SIG-M5 treated with dmso at 0.1 percent for 504 hours (cell line): ENCODE results near the gene UBE2G2.
A peak's percentile ranks its signal among the peaks of the same experiment; 100 is the strongest.

ENCODE experiments used
- DNase-seq: peaks from one replicate; lab custom pipeline; 2025; ENCODE audit not compliant: unreplicated experiment; lab: John Stamatoyannopoulos, UW

The UBE2G2 gene

GRCh38 chr21:44752671-44753235, 48.9 kb downstream of the UBE2G2 start:
- DNase-seq = peak; percentile 13

GRCh38 chr21:44751799-44752636, 49.6 kb downstream of the UBE2G2 start:
- no peak for DNase-seq

GRCh38 chr21:44751186-44751798, 50.3 kb downstream of the UBE2G2 start:
- no peak for DNase-seq

- no peak for DNase-seq
Observed at GRCh38 chr21:44750675-44751025, 51.0 kb downstream of the UBE2G2 start.

GRCh38 chr21:44749759-44750674, 51.6 kb downstream of the UBE2G2 start:
- no peak for DNase-seq

GRCh38 chr21:44749116-44749758, 52.4 kb downstream of the UBE2G2 start:
- DNase-seq = no peak

GRCh38 chr21:44748621-44749020, 53.0 kb downstream of the UBE2G2 start:
- no peak for DNase-seq

GRCh38 chr21:44742418-44743153, 59.0 kb downstream of the UBE2G2 start:
- peak; percentile 70 for DNase-seq

- DNase-seq = no peak
Observed at GRCh38 chr21:44741921-44742320, 59.7 kb downstream of the UBE2G2 start.

GRCh38 chr21:44740742-44741141, 60.9 kb downstream of the UBE2G2 start:
- no peak for DNase-seq

GRCh38 chr21:44739316-44739715, 62.3 kb downstream of the UBE2G2 start:
- no peak for DNase-seq

GRCh38 chr21:44738621-44739020, 63.0 kb downstream of the UBE2G2 start:
- DNase-seq = no peak

GRCh38 chr21:44737706-44738354, 63.8 kb downstream of the UBE2G2 start:
- no peak for DNase-seq

- peak; percentile 30 for DNase-seq
Observed at GRCh38 chr21:44736291-44737004, 65.2 kb downstream of the UBE2G2 start.

- no peak for DNase-seq
Observed at GRCh38 chr21:44735821-44736220, 65.8 kb downstream of the UBE2G2 start.

- no peak for DNase-seq
Observed at GRCh38 chr21:44734841-44735240, 66.8 kb downstream of the UBE2G2 start.

- no peak for DNase-seq
Observed at GRCh38 chr21:44734026-44734745, 67.4 kb downstream of the UBE2G2 start.

GRCh38 chr21:44732956-44733355, 68.7 kb downstream of the UBE2G2 start:
- no peak for DNase-seq
